Panc1 (cell line): Measurements from ENCODE around the gene GTSF1L.

Source experiments
- CTCF ChIP-seq: fragments of 450-650 bp; IDR thresholded peaks from 2 replicates; pipeline ENCODE4 v1.5.1; 2017; ENCODE audit warnings: mild to moderate bottlenecking
- POLR2AphosphoS5 ChIP-seq: IDR thresholded peaks from 2 replicates; pipeline ENCODE4 v1.6.1; 2012; ENCODE audit warnings: mild to moderate bottlenecking, low read depth, low read length, moderate library complexity
- REST ChIP-seq, 2 experiments: IDR thresholded peaks; 2 replicates each; pipeline ENCODE4 v1.6.1; 2011 to 2012; ENCODE audit warnings: low read depth in 2 of 2, control low read depth in 1 of 2, low read length in 1 of 2, mild to moderate bottlenecking in 1 of 2, moderate library complexity in 1 of 2; ENCODE audit not compliant: insufficient read depth in 1 of 2
- SIN3A ChIP-seq: IDR thresholded peaks from 2 replicates; pipeline ENCODE4 v1.6.1; 2012; ENCODE audit warnings: low read depth, mild to moderate bottlenecking, low read length, moderate library complexity, borderline replicate concordance; ENCODE audit not compliant: insufficient read depth
- TCF7L2 ChIP-seq: IDR thresholded peaks from 2 replicates; pipeline ENCODE4 v1.6.1; 2011; ENCODE audit warnings: mild to moderate bottlenecking, low read depth, low read length, inconsistent platforms

DNA sequence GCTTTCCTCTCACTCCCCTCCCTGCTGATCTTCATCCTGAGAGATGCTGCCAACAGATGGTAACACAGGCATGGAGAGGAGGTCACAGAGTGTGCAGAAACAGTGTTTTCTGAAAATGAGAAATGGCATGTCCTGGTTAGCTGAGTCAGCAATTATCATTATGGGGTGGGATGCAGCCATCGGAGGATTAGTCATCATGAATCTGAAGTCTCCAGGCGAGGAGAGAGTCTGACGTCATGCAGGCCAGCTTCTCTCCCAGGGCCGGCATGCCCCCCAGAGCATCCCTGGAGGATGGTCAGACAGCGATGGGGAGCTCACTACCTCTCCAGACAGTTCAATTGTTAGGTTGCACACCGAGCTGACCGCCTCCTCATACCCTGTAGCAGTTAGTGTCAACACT is 4.7 kb upstream of the GTSF1L start:
- TF ChIP-seq CTCF = no peak
- no peak for TF ChIP-seq POLR2AphosphoS5
- TF ChIP-seq TCF7L2 = no peak
- no peak for TF ChIP-seq SIN3A
- no peak for TF ChIP-seq REST (IDR thresholded peaks at IDR 0.05; ENCODE audit: insufficient read depth in 1 of 2, low read depth in 2 of 2, low read length in 1 of 2)
